K562 (cell line): Measurements from ENCODE around the gene ANKMY1. TPM values are rescaled to one million over a fixed set of nuclear protein-coding genes. Genes with fewer than 3 reads are reported as not detected.

Experiments
- ATAC-seq: fragments of 200-7000 bp; cut with Tn5 transposase; 3 replicates; pipeline ENCODE4 v1.9.1; 2020; ENCODE audit warnings: moderate library complexity
- BruUV-seq: library from RNA; stranded (reverse); fragments of 400-500 nt; replicated peaks from 2 replicates; lab custom pipeline; 2021; lab: Mats Ljungman, UMichigan
- CTCF ChIA-PET: fragments of 300-600 bp; formaldehyde crosslinking; extraction: SDS; loops from one replicate; lab custom pipeline; 2021; ENCODE audit warnings: low intra/inter-chr PET ratio; lab: Yijun Ruan, JAX
- POLR2A ChIA-PET: fragments of 300-600, 350-650 bp; sonication (Branson Sonifier 250); formaldehyde crosslinking; extraction: SDS; loops from one replicate; lab custom pipeline; 2021; ENCODE audit warnings: antibody characterized with exemption, inconsistent platforms; lab: Yijun Ruan, JAX
- DNase-seq, 4 experiments: peaks; one replicate each; pipeline versions ENCODE4 v3.0.0 to v3.0.0-alpha.2; 2011 to 2018; ENCODE audit warnings: low spot score in 3 of 4, mixed read lengths in 3 of 4; ENCODE audit errors: extremely low read depth in 1 of 4
- FAIRE-seq: peaks from 2 replicates; lab custom pipeline; 2011; peaks lifted over from hg19 to GRCh38; lab: Jason Lieb, UNC
- H2AFZ ChIP-seq: 2 replicates; pipeline ENCODE4 v1.6.0; 2011; ENCODE audit warnings: low read depth, low read length, control low read depth, inconsistent platforms
- H3K27ac ChIP-seq: fragments of 200-600 bp; 3 replicates; pipeline ENCODE4 v1.8.0; 2011; ENCODE audit warnings: low read depth, mild to moderate bottlenecking, control low read depth, inconsistent platforms, low read length, moderate library complexity, mixed read lengths; ENCODE audit errors: extremely low read depth
- H3K27me3 ChIP-seq, 2 experiments: fragments of 300-600 bp in 1 of 2; 2 replicates in 1 of 2; 3 replicates in 1 of 2; pipeline versions ENCODE4 v1.6.0 to v1.8.0; 2011; ENCODE audit warnings: inconsistent platforms in 2 of 2, low read length in 2 of 2, mild to moderate bottlenecking in 1 of 2, mixed read lengths in 1 of 2, moderate library complexity in 1 of 2; ENCODE audit not compliant: control insufficient read depth in 2 of 2, insufficient read depth in 2 of 2
- H3K36me3 ChIP-seq: fragments of 300-600 bp; 3 replicates; pipeline ENCODE4 v1.8.0; 2011; ENCODE audit warnings: mild to moderate bottlenecking, low read length, inconsistent platforms; ENCODE audit not compliant: control insufficient read depth, insufficient read depth
- H3K4me1 ChIP-seq, 2 experiments: fragments of 200-600 bp in 1 of 2; replicated peaks in 1 of 2; 2 replicates in 1 of 2; 3 replicates in 1 of 2; pipeline versions ENCODE4 v1.5.1 to v1.8.0; 2011; ENCODE audit warnings: inconsistent platforms in 2 of 2, low read length in 2 of 2, mild to moderate bottlenecking in 1 of 2, mixed read lengths in 1 of 2, moderate library complexity in 1 of 2; ENCODE audit not compliant: control insufficient read depth in 2 of 2, insufficient read depth in 2 of 2
- H3K4me2 ChIP-seq: 2 replicates; pipeline ENCODE4 v1.6.1; 2011; ENCODE audit warnings: low read length, control low read depth, inconsistent platforms, mixed read lengths; ENCODE audit not compliant: insufficient read depth
- H3K4me3 ChIP-seq: fragments of 200-600 bp; sonication (generic), shearing (Covaris generic); 2 replicates; pipeline ENCODE4 v1.5.1; 2016; ENCODE audit warnings: control low read depth, inconsistent platforms
- H3K79me2 ChIP-seq: fragments of 200-600 bp; 3 replicates; pipeline ENCODE4 v1.8.0; 2011; ENCODE audit warnings: low read length, inconsistent platforms; ENCODE audit not compliant: control insufficient read depth, insufficient read depth
- H3K9ac ChIP-seq, 2 experiments: 2 replicates each; pipeline versions ENCODE4 v1.6.0 to v1.6.1; 2011; ENCODE audit warnings: low read depth in 2 of 2, low read length in 2 of 2, control low read depth in 1 of 2, inconsistent platforms in 1 of 2, mild to moderate bottlenecking in 1 of 2, mixed read lengths in 1 of 2; ENCODE audit not compliant: insufficient read depth in 1 of 2
- H3K9me1 ChIP-seq: one replicate; pipeline ENCODE4 v1.6.0; 2011; ENCODE audit warnings: inconsistent platforms, mild to moderate bottlenecking, low read length, moderate library complexity; ENCODE audit not compliant: control insufficient read depth, insufficient read depth
- H3K9me3 ChIP-seq: replicated peaks from 2 replicates; pipeline ENCODE4 v1.5.1; 2011; ENCODE audit warnings: low read depth, low read length, inconsistent platforms; ENCODE audit not compliant: control insufficient read depth, insufficient read depth
- H4K20me1 ChIP-seq: replicated peaks from 2 replicates; pipeline ENCODE4 v1.6.1; 2011; ENCODE audit warnings: low read length, inconsistent platforms, mixed read lengths; ENCODE audit not compliant: control insufficient read depth, insufficient read depth
- BRF1 ChIP-seq: IDR thresholded peaks from 3 replicates; pipeline ENCODE4 v1.6.1; 2011; ENCODE audit warnings: borderline replicate concordance, mild to moderate bottlenecking; ENCODE audit not compliant: insufficient read length; ENCODE audit errors: extremely low read depth
- HIVEP1 ChIP-seq: fragments of 250-450 bp; sonication (Bioruptor Pico); IDR thresholded peaks from 2 replicates; pipeline ENCODE4 v1.4.0; 2020; ENCODE audit warnings: mild to moderate bottlenecking
- JUN ChIP-seq, 2 experiments: sonication (generic) in 1 of 2; formaldehyde crosslinking in 1 of 2; IDR thresholded peaks; 2 replicates each; pipeline versions ENCODE4 v1.6.1 to v1.8.0; 2012 to 2022; ENCODE audit warnings: borderline replicate concordance in 2 of 2, mild to moderate bottlenecking in 2 of 2, improper control_type of control experiment in 1 of 2, low read depth in 1 of 2, low read length in 1 of 2, missing genetic modification reagents in 1 of 2
- MLLT1 ChIP-seq, 2 experiments: fragments of 450-650 bp; IDR thresholded peaks; 2 replicates each; pipeline ENCODE4 v1.6.1; 2016
- NR0B1 ChIP-seq: fragments of 450-650 bp; IDR thresholded peaks from one replicate; pipeline ENCODE4 v1.6.1; 2018; ENCODE audit warnings: mild to moderate bottlenecking, moderate library complexity; ENCODE audit not compliant: partially characterized antibody
- SIN3B ChIP-seq: fragments of 450-650 bp; IDR thresholded peaks from 2 replicates; pipeline ENCODE4 v1.6.1; 2017; ENCODE audit warnings: low read depth, mild to moderate bottlenecking, moderate library complexity
- WGBS: fragments of 100-300 bp; shearing (Covaris generic); methylation state at CpG from one replicate; pipeline ENCODE4 v1.1.6; 2016; ENCODE audit warnings: low coverage, mixed read lengths; ENCODE audit not compliant: insufficient coverage; ENCODE audit errors: missing lambda C conversion rate; 5-methylcytosine and 5-hydroxymethylcytosine counted together
- in situ Hi-C: fragments of 300-500 bp; cut with MboI; formaldehyde crosslinking; loops from 4 replicates; pipeline ENCODE4 v1.15.0; 2018; ENCODE audit warnings: inconsistent platforms, mixed read lengths
- intact Hi-C: fragments of 100-400 bp; cut with micrococcal nuclease; formaldehyde crosslinking; loops from 2 replicates; pipeline ENCODE4 v1.14.2; 2022
- polyA plus RNA-seq, 8 experiments: library from polyadenylated mRNA; depleted of rRNA in 4 of 8; stranded (reverse) in 5 of 8; unstranded in 3 of 8; fragments of >200 nt; fragmentation: Nextera tagmentation in 2 of 8; fragmentation: Illumina TruSeq in 1 of 8; extraction: Ambion mirVana in 2 of 8; extraction: Trizol in 1 of 8; gene quantifications; 2 replicates each; pipeline versions ENCODE4 v1.2.1 to v1.2.3, GENCODE V29; 2011 to 2014; ENCODE audit warnings: inconsistent platforms in 1 of 8, missing spikeins in 1 of 8
- total RNA-seq, 7 experiments: library from RNA; depleted of rRNA in 6 of 7; stranded (reverse); fragments of >200 nt in 6 of 7; fragmentation: Illumina TruSeq in 2 of 7; extraction: Trizol in 2 of 7; gene quantifications; 2 replicates each; pipeline versions ENCODE4 v1.2.1 to v1.2.3, GENCODE V29; 2011 to 2021; ENCODE audit warnings: low replicate concordance in 1 of 7
- TF ChIP-seq, protein P1 (sequence below): fragments of 250-450 bp; sonication (Bioruptor Pico); IDR thresholded peaks from 2 replicates; pipeline ENCODE4 v1.4.0; 2020
- TF ChIP-seq, protein P2 (sequence below): sonication (generic); formaldehyde crosslinking; IDR thresholded peaks from 2 replicates; pipeline ENCODE4 v1.8.0; 2023; ENCODE audit warnings: mild to moderate bottlenecking, missing genetic modification reagents

The ANKMY1 gene
- total and polyA plus RNA-seq, 9 of the 15 experiments (the other 6 are each of a cell fraction or from before 2014, with no cell fraction given), result 0.75 to 15.1 (median 11.7) TPM

DNA sequence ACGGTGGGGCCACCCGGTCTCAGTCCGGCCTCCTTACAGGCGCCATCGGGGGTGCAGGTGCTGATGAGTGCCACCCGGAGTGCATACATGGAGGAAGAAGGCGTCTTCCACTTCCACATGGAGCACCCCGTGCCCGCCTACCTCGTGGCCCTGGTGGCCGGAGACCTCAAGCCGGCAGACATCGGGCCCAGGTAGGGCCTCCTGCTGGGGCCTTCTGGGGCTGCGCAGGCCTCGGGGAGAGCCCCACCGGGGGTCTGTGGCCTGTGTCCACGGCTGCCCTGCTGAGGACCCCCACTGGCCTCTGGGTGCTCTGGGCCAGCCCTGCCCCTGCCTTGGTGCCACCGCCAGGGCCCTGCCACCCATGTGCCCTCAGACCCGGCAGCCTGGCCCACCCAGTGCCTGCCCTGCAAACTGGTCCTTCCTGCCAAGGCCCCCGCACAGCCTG is 15.3 kb upstream of the ANKMY1 start:
- ChIA-PET POLR2A (interaction anchor here (0.9 to 1.3 kb wide), 2 partner anchors 11 to 13 kb away, joined by 3 to 6 read pairs; partner anchors contain the start of gene CAPN10), CTCF (no interaction called here)
- Histone ChIP-seq H3K9ac (no peak overlapping the region), H3K4me3 (no peak overlapping the region), H3K27me3 (no peaks in the 10 kb centered on the region), H3K9me3 (no peaks in the 10 kb centered on the region), H3K4me2 (no peak overlapping the region), H3K36me3 (peaks cover 37% of the 10 kb centered on the region; the same call in 1 of the 3 replicates), H3K4me1 (peaks cover 4 to 49% of the 10 kb centered on the region in 2 experiments; a peak in 4 of 5 replicates), H3K9me1 (no peaks in the 10 kb centered on the region), H2AFZ (no peak overlapping the region), H4K20me1 (no peaks in the 10 kb centered on the region), H3K79me2 (peaks cover 28% of the 10 kb centered on the region), H3K27ac (no peak overlapping the region)
- in situ Hi-C loops, result no loop called here
- ATAC-seq (no peak), FAIRE-seq (no peak), DNase-seq (no peak)
- intact Hi-C loops, result no loop called here
- WGBS, result 96% methylated on average over 10 of the region's 20 CpGs
- BruUV-seq, result no TSS peak
- no peak for TF ChIP-seq NR0B1
- no peak for TF ChIP-seq MLLT1 (IDR thresholded peaks at IDR 0.05)
- no peak for TF ChIP-seq HIVEP1 (CRISPR knock-in tag)
- TF ChIP-seq JUN (IDR thresholded peaks at IDR 0.05; ENCODE audit: borderline replicate concordance, low read depth, low read length), result no peak
- TF ChIP-seq JUN (CRISPR knock-in tag; IDR thresholded peaks at IDR 0.05; ENCODE audit: borderline replicate concordance), result no peak
- no peak for TF ChIP-seq SIN3B
- TF ChIP-seq BRF1, result no peak
- TF ChIP-seq, protein P1, sequence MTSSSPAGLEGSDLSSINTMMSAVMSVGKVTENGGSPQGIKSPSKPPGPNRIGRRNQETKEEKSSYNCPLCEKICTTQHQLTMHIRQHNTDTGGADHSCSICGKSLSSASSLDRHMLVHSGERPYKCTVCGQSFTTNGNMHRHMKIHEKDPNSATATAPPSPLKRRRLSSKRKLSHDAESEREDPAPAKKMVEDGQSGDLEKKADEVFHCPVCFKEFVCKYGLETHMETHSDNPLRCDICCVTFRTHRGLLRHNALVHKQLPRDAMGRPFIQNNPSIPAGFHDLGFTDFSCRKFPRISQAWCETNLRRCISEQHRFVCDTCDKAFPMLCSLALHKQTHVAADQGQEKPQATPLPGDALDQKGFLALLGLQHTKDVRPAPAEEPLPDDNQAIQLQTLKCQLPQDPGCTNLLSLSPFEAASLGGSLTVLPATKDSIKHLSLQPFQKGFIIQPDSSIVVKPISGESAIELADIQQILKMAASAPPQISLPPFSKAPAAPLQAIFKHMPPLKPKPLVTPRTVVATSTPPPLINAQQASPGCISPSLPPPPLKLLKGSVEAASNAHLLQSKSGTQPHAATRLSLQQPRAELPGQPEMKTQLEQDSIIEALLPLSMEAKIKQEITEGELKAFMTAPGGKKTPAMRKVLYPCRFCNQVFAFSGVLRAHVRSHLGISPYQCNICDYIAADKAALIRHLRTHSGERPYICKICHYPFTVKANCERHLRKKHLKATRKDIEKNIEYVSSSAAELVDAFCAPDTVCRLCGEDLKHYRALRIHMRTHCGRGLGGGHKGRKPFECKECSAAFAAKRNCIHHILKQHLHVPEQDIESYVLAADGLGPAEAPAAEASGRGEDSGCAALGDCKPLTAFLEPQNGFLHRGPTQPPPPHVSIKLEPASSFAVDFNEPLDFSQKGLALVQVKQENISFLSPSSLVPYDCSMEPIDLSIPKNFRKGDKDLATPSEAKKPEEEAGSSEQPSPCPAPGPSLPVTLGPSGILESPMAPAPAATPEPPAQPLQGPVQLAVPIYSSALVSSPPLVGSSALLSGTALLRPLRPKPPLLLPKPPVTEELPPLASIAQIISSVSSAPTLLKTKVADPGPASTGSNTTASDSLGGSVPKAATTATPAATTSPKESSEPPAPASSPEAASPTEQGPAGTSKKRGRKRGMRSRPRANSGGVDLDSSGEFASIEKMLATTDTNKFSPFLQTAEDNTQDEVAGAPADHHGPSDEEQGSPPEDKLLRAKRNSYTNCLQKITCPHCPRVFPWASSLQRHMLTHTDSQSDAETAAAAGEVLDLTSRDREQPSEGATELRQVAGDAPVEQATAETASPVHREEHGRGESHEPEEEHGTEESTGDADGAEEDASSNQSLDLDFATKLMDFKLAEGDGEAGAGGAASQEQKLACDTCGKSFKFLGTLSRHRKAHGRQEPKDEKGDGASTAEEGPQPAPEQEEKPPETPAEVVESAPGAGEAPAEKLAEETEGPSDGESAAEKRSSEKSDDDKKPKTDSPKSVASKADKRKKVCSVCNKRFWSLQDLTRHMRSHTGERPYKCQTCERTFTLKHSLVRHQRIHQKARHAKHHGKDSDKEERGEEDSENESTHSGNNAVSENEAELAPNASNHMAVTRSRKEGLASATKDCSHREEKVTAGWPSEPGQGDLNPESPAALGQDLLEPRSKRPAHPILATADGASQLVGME, result no peak
- TF ChIP-seq, protein P2, sequence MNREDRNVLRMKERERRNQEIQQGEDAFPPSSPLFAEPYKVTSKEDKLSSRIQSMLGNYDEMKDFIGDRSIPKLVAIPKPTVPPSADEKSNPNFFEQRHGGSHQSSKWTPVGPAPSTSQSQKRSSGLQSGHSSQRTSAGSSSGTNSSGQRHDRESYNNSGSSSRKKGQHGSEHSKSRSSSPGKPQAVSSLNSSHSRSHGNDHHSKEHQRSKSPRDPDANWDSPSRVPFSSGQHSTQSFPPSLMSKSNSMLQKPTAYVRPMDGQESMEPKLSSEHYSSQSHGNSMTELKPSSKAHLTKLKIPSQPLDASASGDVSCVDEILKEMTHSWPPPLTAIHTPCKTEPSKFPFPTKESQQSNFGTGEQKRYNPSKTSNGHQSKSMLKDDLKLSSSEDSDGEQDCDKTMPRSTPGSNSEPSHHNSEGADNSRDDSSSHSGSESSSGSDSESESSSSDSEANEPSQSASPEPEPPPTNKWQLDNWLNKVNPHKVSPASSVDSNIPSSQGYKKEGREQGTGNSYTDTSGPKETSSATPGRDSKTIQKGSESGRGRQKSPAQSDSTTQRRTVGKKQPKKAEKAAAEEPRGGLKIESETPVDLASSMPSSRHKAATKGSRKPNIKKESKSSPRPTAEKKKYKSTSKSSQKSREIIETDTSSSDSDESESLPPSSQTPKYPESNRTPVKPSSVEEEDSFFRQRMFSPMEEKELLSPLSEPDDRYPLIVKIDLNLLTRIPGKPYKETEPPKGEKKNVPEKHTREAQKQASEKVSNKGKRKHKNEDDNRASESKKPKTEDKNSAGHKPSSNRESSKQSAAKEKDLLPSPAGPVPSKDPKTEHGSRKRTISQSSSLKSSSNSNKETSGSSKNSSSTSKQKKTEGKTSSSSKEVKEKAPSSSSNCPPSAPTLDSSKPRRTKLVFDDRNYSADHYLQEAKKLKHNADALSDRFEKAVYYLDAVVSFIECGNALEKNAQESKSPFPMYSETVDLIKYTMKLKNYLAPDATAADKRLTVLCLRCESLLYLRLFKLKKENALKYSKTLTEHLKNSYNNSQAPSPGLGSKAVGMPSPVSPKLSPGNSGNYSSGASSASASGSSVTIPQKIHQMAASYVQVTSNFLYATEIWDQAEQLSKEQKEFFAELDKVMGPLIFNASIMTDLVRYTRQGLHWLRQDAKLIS (CRISPR knock-in tag), result no peak
